HEK293T (cell line): ENCODE data around the gene AGPS.

Experiments
- CTCF ChIA-PET: fragments of 350-600 bp; formaldehyde crosslinking; extraction: SDS; loops from one replicate; lab custom pipeline; 2021; ENCODE audit warnings: antibody characterized with exemption, inconsistent platforms; lab: Yijun Ruan, JAX
- POLR2A ChIA-PET: fragments of 350-600 bp; formaldehyde crosslinking; extraction: SDS; loops from one replicate; lab custom pipeline; 2020; ENCODE audit warnings: antibody characterized with exemption, inconsistent platforms; lab: Yijun Ruan, JAX
- DNase-seq: peaks from one replicate; pipeline ENCODE4 v3.0.0; 2012; ENCODE audit warnings: mixed read lengths; ENCODE audit errors: extremely low spot score
- ARNT ChIP-seq: fragments of 450-650 bp; IDR thresholded peaks from 2 replicates; pipeline ENCODE4 v1.6.1; 2017; ENCODE audit warnings: mild to moderate bottlenecking
- BHLHE40 ChIP-seq: fragments of 450-650 bp; IDR thresholded peaks from 2 replicates; pipeline ENCODE4 v1.6.1; 2016; ENCODE audit warnings: mild to moderate bottlenecking, moderate library complexity, borderline replicate concordance
- CTBP1 ChIP-seq: fragments of 450-650 bp; IDR thresholded peaks from 2 replicates; pipeline ENCODE4 v1.6.1; 2016; ENCODE audit warnings: borderline replicate concordance
- ELF4 ChIP-seq: fragments of 450-650 bp; IDR thresholded peaks from 2 replicates; pipeline ENCODE4 v1.6.1; 2017; ENCODE audit warnings: antibody characterized with exemption
- FOXA1 ChIP-seq: fragments of 450-650 bp; IDR thresholded peaks from 2 replicates; pipeline ENCODE4 v1.6.1; 2016; ENCODE audit warnings: mild to moderate bottlenecking
- FOXK2 ChIP-seq: fragments of 450-650 bp; IDR thresholded peaks from 2 replicates; pipeline ENCODE4 v1.6.1; 2016; ENCODE audit warnings: mild to moderate bottlenecking
- FOXM1 ChIP-seq: fragments of 450-650 bp; IDR thresholded peaks from 2 replicates; pipeline ENCODE4 v1.6.1; 2017; ENCODE audit warnings: mild to moderate bottlenecking, borderline replicate concordance
- HDGF ChIP-seq: fragments of 450-650 bp; IDR thresholded peaks from 2 replicates; pipeline ENCODE4 v1.6.1; 2017; ENCODE audit warnings: antibody characterized with exemption, borderline replicate concordance
- L3MBTL2 ChIP-seq: fragments of 450-650 bp; conservative IDR thresholded peaks from 2 replicates; pipeline ENCODE4 v1.6.1; 2016; ENCODE audit warnings: mild to moderate bottlenecking
- LEF1 ChIP-seq: fragments of 450-650 bp; IDR thresholded peaks from 2 replicates; pipeline ENCODE4 v1.6.1; 2017; ENCODE audit warnings: mild to moderate bottlenecking, borderline replicate concordance
- NFRKB ChIP-seq: fragments of 450-650 bp; IDR thresholded peaks from 2 replicates; pipeline ENCODE4 v1.6.1; 2016; ENCODE audit warnings: mild to moderate bottlenecking, moderate library complexity
- SP1 ChIP-seq: fragments of 450-650 bp; IDR thresholded peaks from 2 replicates; pipeline ENCODE4 v1.6.1; 2017
- SUZ12 ChIP-seq: fragments of 450-650 bp; IDR thresholded peaks from 2 replicates; pipeline ENCODE4 v1.6.1; 2016; ENCODE audit warnings: mild to moderate bottlenecking
- TARDBP ChIP-seq: fragments of 450-650 bp; IDR thresholded peaks from 2 replicates; pipeline ENCODE4 v1.6.1; 2016
- ZNF384 ChIP-seq: fragments of 450-650 bp; IDR thresholded peaks from 2 replicates; pipeline ENCODE4 v1.6.1; 2016
- TF ChIP-seq, protein P1 (sequence below): fragments of 450-650 bp; IDR thresholded peaks from 2 replicates; pipeline ENCODE4 v1.6.1; 2016

AGPS gene

DNA sequence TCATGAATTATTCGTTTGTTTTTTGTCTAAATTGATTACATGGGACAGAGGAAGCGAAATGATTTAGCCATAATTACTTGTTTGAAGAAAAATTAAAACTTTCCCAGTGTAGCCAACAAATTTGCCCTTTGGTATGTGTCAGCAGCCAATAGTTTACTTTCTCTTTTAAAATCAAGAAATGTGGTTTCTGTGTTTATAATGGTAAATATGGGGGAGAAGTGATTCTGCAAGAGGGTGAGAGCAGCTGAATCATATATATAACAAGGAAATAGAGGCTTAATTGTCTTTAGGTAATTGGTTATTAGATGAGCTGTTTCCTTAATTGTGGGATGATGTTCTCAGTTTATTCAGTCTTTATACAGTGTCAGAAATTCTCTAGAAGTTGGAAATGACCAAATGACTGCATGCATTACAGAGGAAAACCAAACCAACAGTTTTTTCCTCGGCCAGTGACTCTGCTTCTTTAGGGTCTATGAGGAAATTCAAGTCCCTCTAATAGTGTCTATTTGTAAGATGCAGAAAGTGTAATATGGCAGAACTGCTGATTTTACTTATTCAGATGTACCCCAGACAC is 132.9 kb downstream of the AGPS start:
- DNase-seq = no peak
- ChIA-PET POLR2A (no interaction called here), CTCF (no interaction called here)
- TF ChIP-seq BHLHE40 (no peak), ARNT (no peak), LEF1 (no peak), L3MBTL2 (no peak), SP1 (no peak), FOXK2 (no peak), FOXA1 (no peak)

DNA sequence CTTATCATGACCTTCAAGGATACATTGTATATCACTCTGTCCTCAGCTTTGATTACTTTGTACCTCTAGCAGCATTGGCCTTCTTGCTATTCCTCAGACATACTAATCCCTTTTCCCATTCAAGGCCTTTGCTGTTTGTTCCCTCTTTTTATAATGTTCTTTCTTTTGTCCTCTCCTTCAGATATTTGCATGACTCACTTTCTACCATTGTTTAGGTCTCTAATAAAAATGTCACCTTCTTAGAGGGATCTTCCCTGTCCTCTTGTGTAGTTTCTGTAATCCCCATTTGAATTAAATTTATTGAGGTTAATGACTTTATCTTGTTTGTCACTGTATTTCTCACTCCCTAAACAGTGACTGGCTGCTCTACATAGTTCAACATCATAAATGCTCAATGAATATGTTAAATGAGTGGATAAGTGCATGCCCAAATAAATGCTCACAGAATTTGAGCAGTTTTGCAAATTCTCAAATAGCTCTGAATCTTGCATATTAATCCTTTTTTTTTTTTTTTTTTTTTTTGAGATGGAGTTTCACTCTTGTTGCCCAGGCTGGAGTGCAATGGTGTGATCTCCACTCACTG is 135.9 kb downstream of the AGPS start:
- DNase-seq = no peak
- POLR2A ChIA-PET = no interaction called here
- TF ChIP-seq FOXA1 (no peak), BHLHE40 (no peak), SP1 (no peak), ELF4 (no peak), LEF1 (no peak), ZNF384 (no peak), HDGF (no peak), FOXK2 (no peak), SUZ12 (no peak), FOXM1 (no peak), CTBP1 (no peak), ARNT (no peak), TARDBP (no peak), NFRKB (no peak), L3MBTL2 (no peak)
- TF ChIP-seq, protein P1, sequence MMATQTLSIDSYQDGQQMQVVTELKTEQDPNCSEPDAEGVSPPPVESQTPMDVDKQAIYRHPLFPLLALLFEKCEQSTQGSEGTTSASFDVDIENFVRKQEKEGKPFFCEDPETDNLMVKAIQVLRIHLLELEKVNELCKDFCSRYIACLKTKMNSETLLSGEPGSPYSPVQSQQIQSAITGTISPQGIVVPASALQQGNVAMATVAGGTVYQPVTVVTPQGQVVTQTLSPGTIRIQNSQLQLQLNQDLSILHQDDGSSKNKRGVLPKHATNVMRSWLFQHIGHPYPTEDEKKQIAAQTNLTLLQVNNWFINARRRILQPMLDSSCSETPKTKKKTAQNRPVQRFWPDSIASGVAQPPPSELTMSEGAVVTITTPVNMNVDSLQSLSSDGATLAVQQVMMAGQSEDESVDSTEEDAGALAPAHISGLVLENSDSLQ = no peak
- CTCF ChIA-PET = interaction anchor here (0.7 kb wide), 1 partner anchor 9 kb away, joined by 3 read pairs; no protein-coding TSS in a partner anchor

DNA sequence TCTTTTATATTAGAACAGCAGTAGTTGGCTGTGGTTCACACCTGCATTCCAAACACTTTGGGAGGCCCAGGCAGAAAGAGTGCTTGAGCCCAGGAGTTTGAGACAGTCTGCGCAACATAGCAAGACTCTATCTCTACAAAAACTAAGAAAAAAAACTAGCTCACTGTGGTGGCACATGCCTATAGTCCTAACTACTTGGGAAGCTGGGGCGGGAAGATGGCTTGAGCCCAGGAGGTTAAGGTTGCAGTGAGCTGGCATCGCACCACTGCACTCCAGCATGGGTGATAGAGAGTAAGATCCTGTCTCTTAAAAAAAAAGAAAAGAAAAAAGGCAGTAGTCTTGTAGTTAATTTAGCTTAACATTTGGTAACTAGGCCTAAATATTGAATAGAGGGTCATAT is 136.6 kb downstream of the AGPS start:
- POLR2A ChIA-PET = no interaction called here
- no peak for TF ChIP-seq NFRKB
- no peak for TF ChIP-seq FOXK2
- DNase-seq = no peak
- CTCF ChIA-PET = no interaction called here

DNA sequence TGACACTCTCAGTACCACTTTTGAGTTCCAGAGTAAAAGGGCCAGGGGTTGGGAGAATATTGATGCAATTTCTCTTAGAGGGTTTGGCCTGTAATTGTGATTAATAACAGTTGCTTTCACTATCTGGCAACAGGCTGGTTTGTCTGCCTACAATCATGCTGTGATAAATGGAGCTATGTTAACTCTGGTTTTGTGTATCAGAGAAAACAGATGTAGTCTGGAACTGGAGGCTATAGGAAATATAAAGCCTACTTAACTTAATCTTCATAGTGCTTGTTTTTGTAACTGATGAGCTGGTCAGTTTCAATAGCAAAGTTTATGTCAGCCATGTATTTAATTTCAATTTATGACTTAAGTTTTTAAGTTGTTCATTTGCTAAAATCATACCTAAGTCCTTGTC is 138.0 kb downstream of the AGPS start:
- TF ChIP-seq SP1 (no peak), FOXA1 (no peak), ELF4 (no peak), L3MBTL2 (no peak), FOXK2 (no peak), NFRKB (no peak)
- CTCF ChIA-PET = no interaction called here
- POLR2A ChIA-PET = no interaction called here
- DNase-seq = no peak

DNA sequence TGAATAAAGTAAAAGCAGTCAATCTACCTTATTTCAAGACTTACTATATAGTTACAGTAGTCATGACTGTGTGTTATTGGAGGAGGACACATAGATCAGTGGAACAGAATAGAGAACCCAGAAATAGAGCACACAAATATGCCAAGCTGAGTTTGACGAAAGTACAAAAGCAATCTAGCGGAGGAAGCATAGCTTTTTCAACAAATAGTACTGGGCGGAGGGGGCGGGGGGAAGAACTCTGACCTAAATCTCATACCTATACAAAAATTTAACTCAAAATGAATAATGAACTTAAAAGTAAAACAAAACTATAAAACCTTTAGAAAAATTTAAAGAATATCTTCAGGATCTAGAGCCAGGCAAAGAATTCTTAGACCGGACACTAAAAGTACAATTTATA is 139.1 kb downstream of the AGPS start:
- no peak for DNase-seq
- TF ChIP-seq SUZ12 (no peak), CTBP1 (no peak), L3MBTL2 (no peak), BHLHE40 (no peak), HDGF (no peak), ARNT (no peak)
- POLR2A ChIA-PET = no interaction called here
- CTCF ChIA-PET = interaction anchor here (0.6 kb wide), 1 partner anchor 599 kb away, joined by 3 read pairs; no protein-coding TSS in a partner anchor

DNA sequence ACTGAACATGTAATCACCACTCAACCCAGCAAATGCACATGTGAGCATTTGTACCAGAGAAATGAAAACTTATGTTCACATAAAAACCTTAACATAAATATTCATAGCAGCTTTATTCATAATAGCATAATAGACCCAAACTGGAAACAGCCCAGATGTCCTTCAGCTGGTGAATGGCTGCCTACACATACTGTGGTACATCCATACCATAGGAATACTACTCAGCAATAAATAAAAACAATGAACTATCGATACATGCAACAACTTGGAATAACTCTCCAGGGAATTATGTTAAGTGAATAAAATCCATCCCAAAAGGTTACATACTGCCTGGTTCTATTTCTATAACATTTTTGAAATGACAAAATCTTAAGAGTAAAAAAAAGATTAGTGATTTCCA is 140.0 kb downstream of the AGPS start:
- no peak for DNase-seq
- POLR2A ChIA-PET = no interaction called here
- CTCF ChIA-PET = no interaction called here
- TF ChIP-seq BHLHE40 = no peak
- TF ChIP-seq ZNF384 = no peak
- TF ChIP-seq NFRKB = no peak
- TF ChIP-seq CTBP1 = no peak
- TF ChIP-seq ARNT = no peak
- no peak for TF ChIP-seq TARDBP
- TF ChIP-seq SP1 = no peak

DNA sequence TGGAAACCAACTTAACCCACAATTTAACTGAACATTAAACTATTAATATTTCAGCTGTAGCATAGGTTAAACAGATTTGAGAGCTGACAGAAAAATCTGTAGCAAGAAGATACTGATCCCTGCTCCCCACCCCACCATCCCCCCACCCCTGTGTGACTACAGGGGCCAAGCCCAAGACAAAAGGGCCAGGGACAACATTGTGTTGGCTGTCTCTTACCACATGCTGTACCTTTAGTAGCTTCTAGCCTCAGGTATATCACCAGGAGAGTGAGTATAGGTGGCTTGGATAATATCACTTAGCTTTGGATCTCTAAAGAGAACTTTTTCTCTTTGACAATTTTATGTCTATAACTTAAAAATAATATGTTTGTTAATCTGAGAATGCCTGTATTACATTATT is 140.7 kb downstream of the AGPS start:
- TF ChIP-seq ARNT (no peak), SUZ12 (no peak), SP1 (no peak), TARDBP (no peak), LEF1 (no peak), CTBP1 (no peak), ZNF384 (no peak), L3MBTL2 (no peak), BHLHE40 (no peak), ELF4 (no peak), FOXA1 (no peak), FOXK2 (no peak)
- TF ChIP-seq, protein P1 = no peak
- ChIA-PET POLR2A (no interaction called here), CTCF (no interaction called here)
- no peak for DNase-seq
